WTC11 (cell line): Measurements from ENCODE around the gene LIN7B.
"Not testable (repeated sequence)": the region's sequence is repeated elsewhere in the genome, so short reads cannot be mapped to it uniquely, and the experiment has no call there.

Source experiments
- ATF3 ChIP-seq: sonication (generic); formaldehyde crosslinking; conservative IDR thresholded peaks from 2 replicates; pipeline ENCODE4 v1.8.1; 2022; ENCODE audit warnings: mild to moderate bottlenecking, missing genetic modification reagents
- IRF2 ChIP-seq: sonication (generic); formaldehyde crosslinking; IDR thresholded peaks from 2 replicates; pipeline ENCODE4 v1.8.0; 2022; ENCODE audit warnings: low read depth, missing genetic modification reagents, borderline replicate concordance
- MAX ChIP-seq: sonication (generic); formaldehyde crosslinking; IDR thresholded peaks from 2 replicates; pipeline ENCODE4 v1.8.0; 2022; ENCODE audit warnings: mild to moderate bottlenecking, missing genetic modification reagents
- SP1 ChIP-seq: sonication (generic); formaldehyde crosslinking; conservative IDR thresholded peaks from 2 replicates; pipeline ENCODE4 v1.8.1; 2022; ENCODE audit warnings: missing genetic modification reagents
- TF ChIP-seq, protein P1 (sequence below): fragments of 200-600 bp; IDR thresholded peaks from 2 replicates; pipeline ENCODE4 v1.8.0; 2022; ENCODE audit warnings: antibody characterized with exemption

GRCh38 chr19:49146408-49146770 lies 32.2 kb downstream of the LIN7B start:
- TF ChIP-seq, protein P1, sequence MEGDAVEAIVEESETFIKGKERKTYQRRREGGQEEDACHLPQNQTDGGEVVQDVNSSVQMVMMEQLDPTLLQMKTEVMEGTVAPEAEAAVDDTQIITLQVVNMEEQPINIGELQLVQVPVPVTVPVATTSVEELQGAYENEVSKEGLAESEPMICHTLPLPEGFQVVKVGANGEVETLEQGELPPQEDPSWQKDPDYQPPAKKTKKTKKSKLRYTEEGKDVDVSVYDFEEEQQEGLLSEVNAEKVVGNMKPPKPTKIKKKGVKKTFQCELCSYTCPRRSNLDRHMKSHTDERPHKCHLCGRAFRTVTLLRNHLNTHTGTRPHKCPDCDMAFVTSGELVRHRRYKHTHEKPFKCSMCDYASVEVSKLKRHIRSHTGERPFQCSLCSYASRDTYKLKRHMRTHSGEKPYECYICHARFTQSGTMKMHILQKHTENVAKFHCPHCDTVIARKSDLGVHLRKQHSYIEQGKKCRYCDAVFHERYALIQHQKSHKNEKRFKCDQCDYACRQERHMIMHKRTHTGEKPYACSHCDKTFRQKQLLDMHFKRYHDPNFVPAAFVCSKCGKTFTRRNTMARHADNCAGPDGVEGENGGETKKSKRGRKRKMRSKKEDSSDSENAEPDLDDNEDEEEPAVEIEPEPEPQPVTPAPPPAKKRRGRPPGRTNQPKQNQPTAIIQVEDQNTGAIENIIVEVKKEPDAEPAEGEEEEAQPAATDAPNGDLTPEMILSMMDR = not testable (repeated sequence)
- not testable (repeated sequence) for TF ChIP-seq IRF2 (CRISPR knock-in tag); SP1; ATF3 (CRISPR knock-in tag); MAX
